Fibroblast of mammary gland (primary cell): ENCODE data around the gene CEBPG.

Source experiments
- DNase-seq: peaks from one replicate; pipeline ENCODE4 v3.0.0-alpha.2; 2010; ENCODE audit warnings: low read depth
- H3K4me3 ChIP-seq: 2 replicates; pipeline ENCODE4 v1.5.1; 2011; ENCODE audit warnings: low read depth, mild to moderate bottlenecking, low read length, moderate library complexity; ENCODE audit not compliant: control insufficient read depth
- TF ChIP-seq, protein P1 (sequence below): conservative IDR thresholded peaks from 2 replicates; pipeline ENCODE4 v1.5.1; 2011; ENCODE audit warnings: low read depth, low read length, inconsistent platforms; ENCODE audit not compliant: control insufficient read depth, insufficient read depth

The CEBPG gene

GRCh38 chr19:33388725-33389420, 15.4 kb downstream of the CEBPG start:
- peak; percentile 21 for DNase-seq
- TF ChIP-seq, protein P1, sequence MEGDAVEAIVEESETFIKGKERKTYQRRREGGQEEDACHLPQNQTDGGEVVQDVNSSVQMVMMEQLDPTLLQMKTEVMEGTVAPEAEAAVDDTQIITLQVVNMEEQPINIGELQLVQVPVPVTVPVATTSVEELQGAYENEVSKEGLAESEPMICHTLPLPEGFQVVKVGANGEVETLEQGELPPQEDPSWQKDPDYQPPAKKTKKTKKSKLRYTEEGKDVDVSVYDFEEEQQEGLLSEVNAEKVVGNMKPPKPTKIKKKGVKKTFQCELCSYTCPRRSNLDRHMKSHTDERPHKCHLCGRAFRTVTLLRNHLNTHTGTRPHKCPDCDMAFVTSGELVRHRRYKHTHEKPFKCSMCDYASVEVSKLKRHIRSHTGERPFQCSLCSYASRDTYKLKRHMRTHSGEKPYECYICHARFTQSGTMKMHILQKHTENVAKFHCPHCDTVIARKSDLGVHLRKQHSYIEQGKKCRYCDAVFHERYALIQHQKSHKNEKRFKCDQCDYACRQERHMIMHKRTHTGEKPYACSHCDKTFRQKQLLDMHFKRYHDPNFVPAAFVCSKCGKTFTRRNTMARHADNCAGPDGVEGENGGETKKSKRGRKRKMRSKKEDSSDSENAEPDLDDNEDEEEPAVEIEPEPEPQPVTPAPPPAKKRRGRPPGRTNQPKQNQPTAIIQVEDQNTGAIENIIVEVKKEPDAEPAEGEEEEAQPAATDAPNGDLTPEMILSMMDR = no peak
- H3K4me3 ChIP-seq = no peak overlapping the region

DNA sequence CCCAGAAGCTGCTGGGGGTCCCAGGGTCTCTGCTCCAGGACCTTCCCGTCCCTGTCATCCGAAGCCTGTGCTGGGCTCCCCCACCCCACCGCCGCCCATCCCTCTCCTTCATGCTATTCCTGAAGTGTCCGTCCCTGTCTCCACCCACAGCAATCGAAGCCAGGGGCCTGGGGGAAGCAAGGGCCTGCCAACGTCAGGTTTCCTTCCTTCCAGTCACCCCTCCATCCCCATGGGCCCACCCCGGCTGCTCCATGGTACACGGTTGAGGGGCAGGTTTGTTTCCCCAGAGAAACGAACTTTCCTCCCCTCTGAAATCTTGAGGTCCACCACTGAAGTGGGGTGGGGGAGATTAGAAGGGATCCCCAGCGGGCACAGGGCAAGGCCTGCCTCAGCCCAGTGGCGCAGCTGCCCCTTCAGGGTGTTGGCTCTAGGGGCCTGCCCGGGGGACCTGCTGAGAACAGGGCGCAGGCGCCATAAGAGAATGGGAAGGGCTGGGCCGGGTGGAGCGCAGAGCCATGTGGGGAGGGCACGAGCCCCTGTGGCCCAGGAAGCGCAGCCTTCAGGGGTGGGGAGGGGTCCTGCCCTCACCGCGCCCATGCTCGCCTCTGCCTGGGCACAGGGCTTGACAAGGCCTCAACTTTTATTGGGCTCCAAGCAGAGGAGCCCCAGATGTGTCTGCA, 16.1 kb downstream of the CEBPG start:
- TF ChIP-seq, protein P1 = no peak
- DNase-seq = no peak
- no peak overlapping the region for H3K4me3 ChIP-seq

GRCh38 chr19:33390101-33390907, 16.8 kb downstream of the CEBPG start:
- TF ChIP-seq, protein P1 = no peak
- H3K4me3 ChIP-seq = no peak overlapping the region
- DNase-seq = peak; percentile 20

- TF ChIP-seq, protein P1 = no peak
- no peak overlapping the region for H3K4me3 ChIP-seq
- DNase-seq = no peak
Observed at GRCh38 chr19:33390908-33391630, 17.6 kb downstream of the CEBPG start.

GRCh38 chr19:33391631-33392249, 18.2 kb downstream of the CEBPG start:
- no peak overlapping the region for H3K4me3 ChIP-seq
- no peak for DNase-seq
- TF ChIP-seq, protein P1 = no peak
